Medulla oblongata (tissue), 1 donor: ENCODE measurements around the gene NOTCH1.

ENCODE experiments used
- DNase-seq: peaks from one replicate; pipeline ENCODE4 v3.0.0-alpha.2; 2015; ENCODE audit errors: extremely low spot score

Gene NOTCH1

GRCh38 chr9:136485049-136486045 is 60.5 kb downstream of the NOTCH1 start:
- DNase-seq, result peak; percentile 90

DNA sequence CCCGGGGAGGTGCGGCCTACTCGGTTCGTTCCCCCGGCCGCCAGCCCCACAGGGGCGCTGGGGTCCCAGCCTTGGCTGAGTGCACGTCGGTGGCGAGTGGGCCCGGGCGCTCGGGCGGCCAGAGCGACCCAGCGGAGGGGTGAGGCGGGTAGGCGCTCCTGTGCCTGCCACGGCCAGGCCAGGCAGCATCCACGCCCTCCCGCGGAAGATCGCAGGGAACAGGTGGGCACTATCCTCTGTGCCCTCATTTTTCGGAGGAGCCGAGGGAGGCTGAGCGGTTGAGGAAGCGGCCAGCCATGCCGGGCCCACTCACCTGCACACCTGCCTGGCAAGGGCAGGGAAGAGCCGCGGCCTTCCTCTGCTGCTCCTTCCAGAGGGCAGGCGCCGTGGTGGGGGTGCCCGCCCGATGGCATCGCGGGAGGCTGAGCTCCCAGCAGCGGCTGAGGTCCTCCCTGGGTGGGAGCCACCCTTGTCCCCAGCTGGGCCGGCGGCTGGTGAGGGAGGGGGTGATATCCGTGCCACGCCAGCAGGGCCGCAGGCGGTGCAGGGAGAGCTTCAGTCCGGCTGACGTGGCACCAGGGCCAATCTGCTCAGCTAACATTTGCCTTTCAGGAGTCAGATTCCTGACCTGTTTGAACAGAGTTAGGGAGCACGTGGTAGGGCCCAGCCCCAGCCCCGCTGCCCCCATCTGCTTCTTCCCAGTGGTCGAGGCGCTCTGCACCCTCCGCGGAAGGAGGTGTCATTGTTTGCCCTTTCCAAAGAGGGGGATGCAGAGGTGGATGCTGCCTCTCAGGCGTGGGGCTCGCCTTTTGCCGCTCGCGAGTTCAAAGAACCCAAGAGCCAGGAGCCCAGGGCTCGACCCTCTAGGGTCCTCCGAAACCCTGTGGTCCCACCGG is 61.4 kb downstream of the NOTCH1 start:
- DNase-seq, result no peak

- DNase-seq, result peak; percentile 92
Observed at GRCh38 chr9:136483589-136484152, 62.2 kb downstream of the NOTCH1 start.

GRCh38 chr9:136482793-136483588 is 62.9 kb downstream of the NOTCH1 start, which contains the start of gene SEC16A:
Gene SEC16A, minus strand, starts transcription at chr9:136483040. Its CDS starts 5,425 bp downstream, at chr9:136477615.
- DNase-seq, result peak; percentile 99

GRCh38 chr9:136482046-136482792 is 63.6 kb downstream of the NOTCH1 start:
- DNase-seq, result peak; percentile 38

DNA sequence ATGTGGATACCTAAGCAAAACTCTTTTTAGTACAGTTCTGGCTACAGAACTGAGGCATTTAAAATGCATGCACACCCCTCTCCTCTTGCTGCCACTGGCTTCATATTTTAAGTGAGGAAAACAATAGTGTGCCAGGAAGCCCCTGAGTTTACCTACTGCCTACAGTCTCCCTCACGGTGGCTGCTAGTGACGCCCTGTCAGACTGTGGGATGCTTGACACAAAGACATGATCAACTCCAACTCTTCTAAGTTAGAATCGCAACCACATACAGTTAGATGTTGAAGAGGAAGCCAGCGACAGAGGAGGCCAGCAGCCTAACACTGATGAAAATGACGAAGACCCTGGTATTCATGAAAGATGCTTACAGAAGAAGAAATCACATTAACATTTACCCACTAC is 64.3 kb downstream of the NOTCH1 start:
- no peak for DNase-seq

- DNase-seq, result no peak
Observed at GRCh38 chr9:136476369-136477150, 69.3 kb downstream of the NOTCH1 start.

- DNase-seq, result no peak
Observed at GRCh38 chr9:136474974-136475865, 70.6 kb downstream of the NOTCH1 start.

DNA sequence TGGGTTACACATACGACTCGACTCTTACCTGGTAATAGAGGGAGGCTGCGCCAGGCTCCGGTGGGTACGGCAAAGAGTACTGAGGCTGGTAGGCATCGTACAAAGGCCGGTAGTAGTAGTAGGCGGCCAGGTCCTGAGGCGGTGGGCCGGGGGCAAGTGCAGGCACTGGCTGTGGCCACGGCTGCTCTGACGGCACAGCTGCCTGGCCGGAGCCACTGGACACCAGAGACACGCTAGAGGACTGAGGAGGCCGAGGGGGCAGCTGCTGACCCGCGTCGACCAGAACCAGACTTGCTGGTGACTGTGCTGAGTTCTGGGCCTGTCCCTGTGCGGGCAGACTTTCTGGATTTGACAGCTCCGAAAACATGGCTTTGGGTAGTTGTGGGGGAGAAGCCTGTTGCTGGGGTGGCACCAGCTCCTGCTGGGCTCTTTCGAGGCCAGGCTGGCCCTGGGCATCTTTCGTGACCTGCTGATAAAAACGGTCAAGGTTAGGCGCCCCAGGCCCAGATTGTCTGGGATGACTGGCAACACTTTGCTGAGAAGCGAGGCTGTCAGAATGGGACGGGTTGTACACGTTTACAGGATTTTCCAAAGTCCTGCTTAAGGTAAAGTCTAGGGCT is 71.7 kb downstream of the NOTCH1 start:
- DNase-seq, result no peak

DNA sequence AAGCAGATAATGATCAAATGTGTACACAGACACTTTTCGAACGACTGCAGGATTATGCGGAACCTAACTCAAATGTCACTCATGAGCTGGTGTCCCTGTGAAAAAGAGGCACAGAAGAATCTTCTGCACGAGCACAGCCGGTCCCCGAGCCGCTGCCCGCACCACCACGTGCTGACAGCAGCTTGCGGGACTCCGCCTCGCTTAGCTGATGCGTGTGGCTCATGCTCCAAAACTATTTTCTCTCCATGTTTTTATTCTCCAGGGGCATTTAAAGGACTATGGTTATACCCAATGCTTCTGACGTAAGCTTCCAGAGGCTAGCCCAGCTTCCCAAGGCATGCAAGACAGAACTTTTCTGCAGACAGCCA is 72.5 kb downstream of the NOTCH1 start:
- no peak for DNase-seq

DNA sequence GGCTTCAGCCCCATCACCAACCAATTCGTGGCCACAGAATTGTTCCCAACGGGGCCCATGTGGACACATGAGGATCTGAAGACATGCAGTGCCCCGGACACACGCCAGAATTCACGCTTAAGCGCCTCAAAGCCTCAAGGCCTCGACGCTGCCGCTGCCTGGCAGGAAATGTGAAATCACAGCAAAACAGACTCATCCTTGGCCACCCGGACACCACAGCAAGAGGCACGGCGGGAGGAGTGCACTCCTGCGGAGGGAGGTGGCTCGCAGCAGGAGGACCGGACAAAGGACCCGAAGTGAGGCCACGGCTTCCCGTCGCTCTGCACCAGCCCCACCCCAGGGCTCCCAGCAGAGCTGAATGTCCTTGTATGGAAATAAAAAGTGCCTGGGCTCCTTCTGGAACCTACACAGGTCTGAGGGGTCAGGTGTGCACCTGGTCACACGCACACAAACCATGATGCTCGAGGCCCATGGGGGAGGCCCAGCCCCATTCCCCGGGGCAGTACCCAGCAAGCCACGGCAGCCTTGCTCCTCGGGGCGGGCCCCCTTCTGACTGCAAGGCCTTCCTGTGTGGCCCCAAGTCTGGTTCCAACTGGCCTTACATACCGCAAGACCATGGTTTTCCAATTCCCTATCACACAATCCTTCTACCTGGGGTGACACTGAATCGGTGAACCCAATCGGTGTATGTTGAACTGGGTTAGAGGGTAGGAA is 73.1 kb downstream of the NOTCH1 start:
- DNase-seq, result no peak

DNA sequence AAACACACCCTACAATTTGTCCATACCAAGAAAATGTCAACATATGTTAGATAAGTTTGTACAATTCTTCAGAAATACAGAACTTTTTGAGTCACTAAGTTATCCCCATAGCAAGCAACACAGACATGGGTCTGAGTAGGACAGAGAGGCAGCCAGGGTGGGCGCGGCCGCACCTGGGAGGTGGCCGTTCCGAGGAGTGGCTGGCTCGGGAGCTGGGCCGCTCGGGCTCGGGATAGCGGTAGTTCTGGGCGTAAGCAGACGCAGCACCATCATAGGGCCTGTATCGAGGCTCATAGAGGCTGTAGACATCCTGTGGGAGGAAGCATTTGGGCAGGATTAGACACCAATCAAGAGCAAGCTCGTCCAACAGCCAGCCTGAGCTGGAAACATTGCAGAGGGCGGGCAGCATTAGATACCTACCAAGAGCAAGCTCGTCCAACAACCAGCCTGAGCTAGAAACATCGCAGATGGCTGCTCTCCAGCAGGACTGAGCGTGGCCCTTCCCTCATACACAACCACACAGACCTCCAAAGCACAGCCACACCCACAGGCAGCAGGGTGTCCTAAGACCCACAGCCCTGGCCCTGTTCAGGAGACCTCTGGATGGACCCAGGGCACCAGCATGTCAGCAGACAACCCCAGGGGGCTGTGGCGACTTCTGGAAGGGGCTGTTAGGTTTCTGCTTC is 73.9 kb downstream of the NOTCH1 start:
- DNase-seq, result no peak

GRCh38 chr9:136470792-136471469 is 74.9 kb downstream of the NOTCH1 start:
- no peak for DNase-seq

DNA sequence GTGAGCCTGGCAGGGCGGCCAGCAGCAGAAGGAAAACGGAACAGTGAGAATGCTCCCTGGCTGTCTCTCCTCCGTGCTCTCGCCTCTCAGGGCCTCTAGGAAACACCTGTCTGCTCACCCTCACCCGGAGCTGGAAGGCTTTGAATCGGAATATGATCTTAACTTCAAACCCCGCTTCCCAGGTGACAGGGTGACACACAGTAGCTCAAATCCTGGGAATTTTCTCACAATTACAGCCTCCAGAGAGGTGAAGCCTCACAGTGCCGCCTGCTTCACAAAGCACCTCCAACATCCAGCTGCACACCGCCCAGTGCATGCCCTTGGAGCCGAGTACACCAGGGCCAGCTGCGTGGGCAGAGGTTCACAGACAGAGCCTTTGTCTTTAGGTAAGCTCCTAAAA is 75.5 kb downstream of the NOTCH1 start:
- DNase-seq, result no peak

- DNase-seq, result no peak
Observed at GRCh38 chr9:136467766-136468165, 78.1 kb downstream of the NOTCH1 start.

DNA sequence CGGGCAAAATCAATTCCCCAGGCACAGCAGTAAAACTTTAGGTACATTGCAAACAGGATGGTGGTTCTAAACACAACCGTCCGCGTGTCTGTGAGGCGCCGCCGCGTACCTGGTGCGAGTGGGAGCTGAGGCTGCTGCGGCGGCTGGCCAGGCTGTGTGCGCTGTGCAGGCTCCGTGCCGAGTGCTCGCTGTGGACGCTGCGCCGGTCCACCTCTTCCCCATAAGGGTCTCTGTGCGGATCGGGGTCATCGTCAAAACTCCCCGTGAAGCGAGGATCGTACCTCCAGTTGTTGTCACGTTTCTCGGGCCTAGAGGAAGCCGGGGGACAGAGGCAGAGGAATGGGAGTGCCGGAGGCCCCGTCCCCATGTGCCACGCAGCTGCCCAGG is 79.7 kb downstream of the NOTCH1 start:
- DNase-seq, result no peak
